Kidney epithelial cell (primary cell): ENCODE data around the gene SLCO1B3. TPM values are rescaled to one million over a fixed set of nuclear protein-coding genes. Genes with fewer than 3 reads are reported as not detected.

ENCODE experiments used
- DNase-seq: peaks from one replicate; pipeline ENCODE4 v3.0.0-alpha.2; 2010; ENCODE audit warnings: low read depth
- H3K27me3 ChIP-seq: 2 replicates; pipeline ENCODE4 v1.6.0; 2011; ENCODE audit warnings: low read length; ENCODE audit not compliant: control insufficient read depth, insufficient read depth
- H3K36me3 ChIP-seq: 2 replicates; pipeline ENCODE4 v1.5.1; 2011; ENCODE audit warnings: low read length; ENCODE audit not compliant: control insufficient read depth, insufficient read depth
- H3K4me3 ChIP-seq: 2 replicates; pipeline ENCODE4 v1.5.1; 2011; ENCODE audit warnings: low read depth, mild to moderate bottlenecking, control low read depth, low read length
- CTCF ChIP-seq: IDR thresholded peaks from 2 replicates; pipeline ENCODE4 v1.5.1; 2011; ENCODE audit warnings: mild to moderate bottlenecking, moderate library complexity, low read length, control low read depth, inconsistent platforms; ENCODE audit not compliant: insufficient read depth, poor library complexity, severe bottlenecking
- total RNA-seq: library from RNA; depleted of rRNA; stranded (reverse); fragments of >200 nt; gene quantifications from 2 replicates; pipeline ENCODE4 v1.2.3, GENCODE V29; 2015

SLCO1B3 gene
- total RNA-seq, 1 donor from 2014 or later = not detected

GRCh38 chr12:20815574-20815973, 5.1 kb downstream of the SLCO1B3 start:
- no peak for DNase-seq
- Histone ChIP-seq H3K4me3 (no peak overlapping the region), H3K36me3 (no peaks in the 10 kb centered on the region), H3K27me3 (no peaks in the 10 kb centered on the region)
- no peak for TF ChIP-seq CTCF

- Histone ChIP-seq H3K36me3 (no peaks in the 10 kb centered on the region), H3K4me3 (no peak overlapping the region), H3K27me3 (no peaks in the 10 kb centered on the region)
- DNase-seq = no peak
- TF ChIP-seq CTCF = no peak
Measured at GRCh38 chr12:20822415-20822814, 11.9 kb downstream of the SLCO1B3 start.

- no peaks in the 10 kb centered on the region for H3K27me3 ChIP-seq
- no peak overlapping the region for H3K4me3 ChIP-seq
- DNase-seq = no peak
- H3K36me3 ChIP-seq = no peaks in the 10 kb centered on the region
- no peak for TF ChIP-seq CTCF
Measured at GRCh38 chr12:20822925-20823324, 12.4 kb downstream of the SLCO1B3 start.

GRCh38 chr12:20829919-20830318, 19.4 kb downstream of the SLCO1B3 start:
- Histone ChIP-seq H3K27me3 (no peaks in the 10 kb centered on the region), H3K4me3 (no peak overlapping the region), H3K36me3 (no peaks in the 10 kb centered on the region)
- TF ChIP-seq CTCF = no peak
- no peak for DNase-seq

GRCh38 chr12:20830456-20830855, 20.0 kb downstream of the SLCO1B3 start:
- H3K36me3 ChIP-seq = no peaks in the 10 kb centered on the region
- H3K4me3 ChIP-seq = no peak overlapping the region
- H3K27me3 ChIP-seq = no peaks in the 10 kb centered on the region
- DNase-seq = no peak
- TF ChIP-seq CTCF = no peak

- Histone ChIP-seq H3K27me3 (no peaks in the 10 kb centered on the region), H3K36me3 (no peaks in the 10 kb centered on the region), H3K4me3 (no peak overlapping the region)
- no peak for DNase-seq
- no peak for TF ChIP-seq CTCF
Measured at GRCh38 chr12:20832911-20833310, 22.4 kb downstream of the SLCO1B3 start.
